ENCODE measurements around the gene ALKBH4.

DNA sequence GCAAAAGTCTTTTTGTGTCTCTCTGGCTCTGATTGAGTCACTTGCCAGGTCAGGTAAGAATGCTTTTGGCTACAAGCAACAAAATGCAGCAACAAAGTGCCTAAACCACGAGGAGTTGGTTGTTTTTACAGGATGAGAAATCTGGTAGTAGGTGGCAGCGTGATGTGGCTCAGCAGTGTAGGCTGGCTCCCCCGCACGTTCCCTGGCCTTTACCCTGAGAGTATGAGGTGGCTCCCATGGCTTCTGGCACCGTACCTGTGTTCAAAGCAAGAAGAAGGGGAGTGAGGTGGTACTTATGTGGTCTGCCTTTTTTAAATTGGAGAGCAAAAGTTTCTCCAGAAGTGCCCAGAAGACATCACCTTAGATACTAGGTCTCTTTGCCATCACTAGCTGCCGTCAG lies 56.8 kb downstream of the ALKBH4 start:
- TF ChIP-seq ZNF274 (IDR thresholded peaks at IDR 0.05; ENCODE audit: low read depth, low read length): no peak
- no peak for TF ChIP-seq SUZ12 (IDR thresholded peaks at IDR 0.05; ENCODE audit: extremely low read depth, insufficient read depth, insufficient read length)
